ENCODE data around the gene KCNQ1.

Gene KCNQ1

DNA sequence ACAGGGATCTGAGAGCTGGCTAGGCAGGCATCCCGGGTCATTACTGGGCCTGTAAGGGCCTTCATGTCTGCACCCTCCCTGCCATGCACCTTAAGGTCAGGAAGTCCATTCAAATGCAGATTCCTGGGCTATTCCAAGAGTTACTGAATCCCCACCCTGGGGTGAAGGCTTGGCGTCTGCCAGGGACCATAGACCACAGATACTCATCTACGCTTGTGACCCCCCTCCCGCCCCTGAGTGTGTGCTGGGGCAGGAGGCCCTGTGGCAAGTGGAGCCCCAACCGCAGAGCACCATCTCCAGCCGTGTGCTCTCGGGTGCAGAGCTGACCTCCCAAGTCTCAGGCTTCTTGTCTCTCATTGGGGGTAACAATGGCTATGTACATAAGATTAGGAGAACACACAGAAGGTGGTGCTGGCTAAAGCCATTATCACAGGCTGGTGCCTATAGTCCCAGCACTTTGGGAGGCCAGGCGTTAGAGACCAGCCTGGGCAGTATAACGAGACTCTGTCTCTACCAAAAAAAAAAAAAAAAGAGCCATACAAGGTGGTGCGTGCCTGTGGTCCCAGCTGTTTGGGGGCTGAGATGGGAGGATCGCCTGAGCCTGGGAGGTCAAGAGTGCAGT lies 274.1 kb downstream of the KCNQ1 start:
- Histone ChIP-seq H3K4me3 (ENCODE audit: insufficient read depth, low read length, poor library complexity, severe bottlenecking) (no peak overlapping the region), H3K9me3 (ENCODE audit: insufficient read depth, low read length) (no peaks in the 10 kb centered on the region), H2AFZ (ENCODE audit: low read depth, low read length, severe bottlenecking) (no peak overlapping the region), H3K9me2 (replicated peaks; ENCODE audit: insufficient read depth, low read length) (no peaks in the 10 kb centered on the region), H3K4me2 (ENCODE audit: low read depth, low read length, poor library complexity, severe bottlenecking) (no peak overlapping the region), H3K27ac (ENCODE audit: low read depth, low read length) (no peak overlapping the region), H3F3A (ENCODE audit: insufficient read depth) (no peaks in the 10 kb centered on the region), H3K36me3 (ENCODE audit: low read length) (no peaks in the 10 kb centered on the region), H3K9ac (ENCODE audit: low read length) (no peak overlapping the region), H3K79me2 (ENCODE audit: insufficient read depth, low read length) (no peaks in the 10 kb centered on the region), H3K27me3 (ENCODE audit: low read length) (no peaks in the 10 kb centered on the region), H4K20me1 (ENCODE audit: low read depth, low read length) (no peaks in the 10 kb centered on the region)
- no peak for TF ChIP-seq EZH2phosphoT487 (conservative IDR thresholded peaks at IDR 0.05; ENCODE audit: low read length)
- TF ChIP-seq, protein P1, sequence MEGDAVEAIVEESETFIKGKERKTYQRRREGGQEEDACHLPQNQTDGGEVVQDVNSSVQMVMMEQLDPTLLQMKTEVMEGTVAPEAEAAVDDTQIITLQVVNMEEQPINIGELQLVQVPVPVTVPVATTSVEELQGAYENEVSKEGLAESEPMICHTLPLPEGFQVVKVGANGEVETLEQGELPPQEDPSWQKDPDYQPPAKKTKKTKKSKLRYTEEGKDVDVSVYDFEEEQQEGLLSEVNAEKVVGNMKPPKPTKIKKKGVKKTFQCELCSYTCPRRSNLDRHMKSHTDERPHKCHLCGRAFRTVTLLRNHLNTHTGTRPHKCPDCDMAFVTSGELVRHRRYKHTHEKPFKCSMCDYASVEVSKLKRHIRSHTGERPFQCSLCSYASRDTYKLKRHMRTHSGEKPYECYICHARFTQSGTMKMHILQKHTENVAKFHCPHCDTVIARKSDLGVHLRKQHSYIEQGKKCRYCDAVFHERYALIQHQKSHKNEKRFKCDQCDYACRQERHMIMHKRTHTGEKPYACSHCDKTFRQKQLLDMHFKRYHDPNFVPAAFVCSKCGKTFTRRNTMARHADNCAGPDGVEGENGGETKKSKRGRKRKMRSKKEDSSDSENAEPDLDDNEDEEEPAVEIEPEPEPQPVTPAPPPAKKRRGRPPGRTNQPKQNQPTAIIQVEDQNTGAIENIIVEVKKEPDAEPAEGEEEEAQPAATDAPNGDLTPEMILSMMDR (IDR thresholded peaks at IDR 0.05; ENCODE audit: insufficient read depth, low read length, poor library complexity, severe bottlenecking): no peak

DNA sequence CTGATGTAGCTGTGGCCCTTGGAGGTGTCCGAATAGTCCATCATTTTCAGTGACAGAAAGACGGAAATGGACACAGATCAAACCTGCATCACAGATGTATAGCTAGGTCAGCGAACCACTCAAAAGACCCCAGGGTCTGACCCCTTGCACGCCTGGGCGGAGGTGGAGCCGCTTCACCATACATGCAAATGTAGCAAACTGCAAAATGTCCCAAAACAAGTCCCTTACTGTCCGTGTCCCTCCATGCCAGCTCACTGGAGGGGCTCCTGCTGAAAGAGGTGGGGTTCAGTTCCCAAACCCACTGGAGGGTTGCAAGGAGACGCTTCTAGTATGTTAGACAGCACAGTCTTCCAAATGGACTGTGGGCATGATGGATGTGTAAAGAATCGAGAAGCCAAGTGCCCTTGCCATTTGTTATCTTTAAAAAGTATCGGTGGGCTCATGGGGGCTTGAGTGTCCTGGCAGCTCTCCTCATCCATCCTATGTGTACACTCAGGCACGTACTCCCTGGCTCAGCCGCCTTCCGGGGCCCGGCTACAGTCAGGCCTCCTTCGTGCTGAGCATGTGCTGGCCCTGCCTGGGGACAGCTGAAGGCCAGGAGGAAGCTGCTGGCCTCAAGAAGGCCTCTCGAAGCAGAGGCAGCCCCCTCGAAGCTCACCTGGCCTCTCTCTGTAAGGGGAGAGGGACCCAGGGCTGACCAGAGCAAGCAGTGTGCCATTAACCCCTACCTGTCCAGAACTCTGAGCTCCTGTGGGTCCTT lies 275.2 kb downstream of the KCNQ1 start:
- Histone ChIP-seq H3K27me3 (ENCODE audit: low read length) (no peaks in the 10 kb centered on the region), H3K27ac (ENCODE audit: low read depth, low read length) (no peak overlapping the region), H3K36me3 (ENCODE audit: low read length) (no peaks in the 10 kb centered on the region), H3K4me2 (ENCODE audit: low read depth, low read length, poor library complexity, severe bottlenecking) (no peak overlapping the region), H3K9ac (ENCODE audit: low read length) (no peak overlapping the region), H3K4me3 (ENCODE audit: insufficient read depth, low read length, poor library complexity, severe bottlenecking) (no peak overlapping the region), H2AFZ (ENCODE audit: low read depth, low read length, severe bottlenecking) (no peak overlapping the region), H3K9me3 (ENCODE audit: insufficient read depth, low read length) (no peaks in the 10 kb centered on the region), H3F3A (ENCODE audit: insufficient read depth) (no peaks in the 10 kb centered on the region), H3K79me2 (ENCODE audit: insufficient read depth, low read length) (no peaks in the 10 kb centered on the region), H3K9me2 (replicated peaks; ENCODE audit: insufficient read depth, low read length) (no peaks in the 10 kb centered on the region), H4K20me1 (ENCODE audit: low read depth, low read length) (no peaks in the 10 kb centered on the region)
- TF ChIP-seq, protein P1 (IDR thresholded peaks at IDR 0.05; ENCODE audit: insufficient read depth, low read length, poor library complexity, severe bottlenecking): no peak
- no peak for TF ChIP-seq EZH2phosphoT487 (conservative IDR thresholded peaks at IDR 0.05; ENCODE audit: low read length)

DNA sequence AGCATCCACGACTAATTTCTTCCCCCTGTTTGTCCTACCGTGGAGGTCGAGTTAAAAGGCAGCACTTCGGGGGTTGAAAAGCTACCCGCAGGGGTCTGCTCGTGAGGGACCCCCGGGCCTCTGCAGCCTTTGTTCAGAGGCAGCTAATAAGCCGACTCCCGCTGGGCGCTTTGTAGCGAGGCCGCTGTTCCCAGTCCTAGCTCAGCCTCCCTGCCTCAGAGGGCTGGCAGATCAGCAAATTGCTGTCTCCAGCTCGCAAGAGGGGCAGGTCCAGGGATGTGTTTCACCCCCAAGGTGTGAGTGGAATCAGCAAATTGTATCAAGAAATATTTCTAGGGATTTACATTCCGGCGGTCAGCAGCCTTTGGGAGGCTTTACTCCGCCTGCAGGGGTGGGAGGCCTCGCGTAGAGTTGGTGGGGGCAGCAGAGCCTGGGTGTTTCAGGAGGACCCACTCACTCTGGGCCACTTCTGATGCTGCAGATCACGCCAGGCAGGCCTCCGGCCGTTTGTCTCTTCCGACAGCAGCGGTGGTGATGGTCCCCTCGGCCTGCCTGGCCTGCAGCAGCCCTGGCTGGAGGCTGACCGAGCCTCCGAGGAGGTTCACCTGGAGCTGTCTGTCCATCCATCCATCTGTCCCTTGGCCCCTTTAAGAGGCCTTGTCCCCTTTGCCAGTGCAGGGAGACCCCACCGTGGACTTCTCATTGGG lies 276.6 kb downstream of the KCNQ1 start:
- TF ChIP-seq EZH2phosphoT487 (conservative IDR thresholded peaks at IDR 0.05; ENCODE audit: low read length): no peak
- TF ChIP-seq, protein P1 (IDR thresholded peaks at IDR 0.05; ENCODE audit: insufficient read depth, low read length, poor library complexity, severe bottlenecking): no peak
- Histone ChIP-seq H3K27ac (ENCODE audit: low read depth, low read length) (no peak overlapping the region), H3K36me3 (ENCODE audit: low read length) (no peaks in the 10 kb centered on the region), H3K9me3 (ENCODE audit: insufficient read depth, low read length) (no peaks in the 10 kb centered on the region), H3K27me3 (ENCODE audit: low read length) (no peaks in the 10 kb centered on the region), H3K4me3 (ENCODE audit: insufficient read depth, low read length, poor library complexity, severe bottlenecking) (no peak overlapping the region), H3K4me2 (ENCODE audit: low read depth, low read length, poor library complexity, severe bottlenecking) (no peak overlapping the region), H3K79me2 (ENCODE audit: insufficient read depth, low read length) (no peaks in the 10 kb centered on the region), H3F3A (ENCODE audit: insufficient read depth) (no peaks in the 10 kb centered on the region), H4K20me1 (ENCODE audit: low read depth, low read length) (no peaks in the 10 kb centered on the region), H2AFZ (ENCODE audit: low read depth, low read length, severe bottlenecking) (no peak overlapping the region), H3K9ac (ENCODE audit: low read length) (no peak overlapping the region), H3K9me2 (replicated peaks; ENCODE audit: insufficient read depth, low read length) (no peaks in the 10 kb centered on the region)
